ENCODE measurements around the gene CD180.

Gene CD180

DNA sequence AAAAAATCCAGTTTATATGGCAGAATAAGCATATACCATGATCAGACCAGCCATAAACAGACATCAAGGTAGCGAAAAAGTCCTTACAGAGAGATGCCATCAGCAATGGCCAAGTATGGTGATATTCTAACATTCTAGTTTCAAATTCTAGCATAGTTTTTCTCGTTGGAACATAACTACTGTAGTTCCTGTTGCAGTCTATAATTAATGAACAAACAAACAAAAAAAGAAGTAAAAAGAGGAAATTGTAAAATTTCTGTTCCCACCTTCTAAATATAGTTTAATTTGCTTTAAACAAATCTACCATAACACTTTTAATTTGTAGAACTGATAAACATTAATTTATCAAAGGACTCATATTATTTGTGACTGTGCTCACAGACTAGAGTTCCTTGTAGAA lies 9.9 kb upstream of the CD180 start:
- H3K9me3 ChIP-seq (ENCODE audit: control insufficient read depth, low read length): no peaks in the 10 kb centered on the region
- H3K4ac ChIP-seq (ENCODE audit: low read depth in 1 of 2, low read length in 2 of 2): no peak overlapping the region
- no peaks in the 10 kb centered on the region for H3K79me1 ChIP-seq (replicated peaks; ENCODE audit: low read length, poor library complexity, severe bottlenecking)
- no peak overlapping the region for H3K23ac ChIP-seq (ENCODE audit: low read length in 2 of 2)
- no peak overlapping the region for H2BK12ac ChIP-seq (ENCODE audit: low read length in 2 of 2)
- H3K9ac ChIP-seq (ENCODE audit: low read length): no peak overlapping the region
- no peaks in the 10 kb centered on the region for H3K27me3 ChIP-seq (ENCODE audit: control insufficient read depth in 1 of 2, insufficient read depth in 1 of 2, low read length in 2 of 2)
- H3K18ac ChIP-seq (ENCODE audit: low read depth in 1 of 2, low read length in 2 of 2): no peak overlapping the region
- H4K91ac ChIP-seq (ENCODE audit: low read length): no peak overlapping the region
- no peak overlapping the region for H3K4me3 ChIP-seq (ENCODE audit: insufficient read depth in 1 of 2, low read depth in 1 of 2, low read length in 2 of 2)
- DNase-seq: no peak
- H3K4me1 ChIP-seq (ENCODE audit: control insufficient read depth, insufficient read depth, low read depth, low read length): peaks cover 1% of the 10 kb centered on the region
- no peaks in the 10 kb centered on the region for H3K36me3 ChIP-seq (ENCODE audit: control insufficient read depth in 1 of 2, insufficient read depth in 2 of 2, low read depth in 1 of 2, low read length in 2 of 2)
- no peak overlapping the region for H2AK5ac ChIP-seq (ENCODE audit: low read length, severe bottlenecking)
- H3K4me2 ChIP-seq (ENCODE audit: low read length, poor library complexity, severe bottlenecking): no peak overlapping the region
- no peak overlapping the region for H3K27ac ChIP-seq (ENCODE audit: low read length, poor library complexity, severe bottlenecking)
- H3K14ac ChIP-seq (ENCODE audit: low read length in 2 of 2): no peak overlapping the region
- H2BK120ac ChIP-seq (ENCODE audit: low read depth, low read length): no peak overlapping the region
- H2AFZ ChIP-seq (ENCODE audit: low read depth, low read length): no peak overlapping the region
- WGBS: no CpG with 5 or more reads among the region's 2 CpGs
- no peak overlapping the region for H4K8ac ChIP-seq (ENCODE audit: low read length)
- H2BK5ac ChIP-seq (ENCODE audit: low read depth, low read length, poor library complexity, severe bottlenecking): no peak overlapping the region
- H2BK15ac ChIP-seq (ENCODE audit: low read depth, poor library complexity, severe bottlenecking): no peak overlapping the region

DNA sequence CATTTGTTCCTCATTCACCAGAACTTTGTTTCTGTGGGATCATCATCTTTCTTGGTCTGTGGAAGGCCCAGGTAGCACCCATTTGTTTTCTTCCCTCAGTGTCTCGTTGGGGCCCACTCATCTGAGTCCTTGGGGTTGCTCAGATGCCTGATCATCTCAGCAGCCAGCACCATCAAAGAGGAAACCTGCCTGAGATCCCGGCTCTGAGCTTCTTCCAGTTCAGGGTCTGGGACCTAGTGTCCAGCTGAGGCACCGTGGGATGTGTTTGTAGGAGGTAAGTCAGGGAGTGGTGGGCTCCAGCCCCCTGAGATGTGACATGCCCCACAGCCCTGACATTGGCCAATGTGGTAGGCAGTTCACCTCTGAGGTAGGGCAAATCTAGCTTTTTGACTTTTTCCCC lies 9.4 kb upstream of the CD180 start:
- DNase-seq: no peak
- H3K4me3 ChIP-seq (ENCODE audit: insufficient read depth in 1 of 2, low read depth in 1 of 2, low read length in 2 of 2): no peak overlapping the region
- no peak overlapping the region for H2BK15ac ChIP-seq (ENCODE audit: low read depth, poor library complexity, severe bottlenecking)
- no peak overlapping the region for H2AFZ ChIP-seq (ENCODE audit: low read depth, low read length)
- H3K23ac ChIP-seq (ENCODE audit: low read length in 2 of 2): no peak overlapping the region
- no peaks in the 10 kb centered on the region for H3K79me1 ChIP-seq (replicated peaks; ENCODE audit: low read length, poor library complexity, severe bottlenecking)
- H3K27ac ChIP-seq (ENCODE audit: low read length, poor library complexity, severe bottlenecking): no peak overlapping the region
- no peaks in the 10 kb centered on the region for H3K9me3 ChIP-seq (ENCODE audit: control insufficient read depth, low read length)
- no peak overlapping the region for H3K4me2 ChIP-seq (ENCODE audit: low read length, poor library complexity, severe bottlenecking)
- H3K14ac ChIP-seq (ENCODE audit: low read length in 2 of 2): no peak overlapping the region
- WGBS: 94% methylated on average over 3 of the region's 3 CpGs
- no peak overlapping the region for H2BK120ac ChIP-seq (ENCODE audit: low read depth, low read length)
- H3K4me1 ChIP-seq (ENCODE audit: control insufficient read depth, insufficient read depth, low read depth, low read length): peaks cover 1% of the 10 kb centered on the region
- H3K18ac ChIP-seq (ENCODE audit: low read depth in 1 of 2, low read length in 2 of 2): no peak overlapping the region
- H3K9ac ChIP-seq (ENCODE audit: low read length): no peak overlapping the region
- no peaks in the 10 kb centered on the region for H3K36me3 ChIP-seq (ENCODE audit: control insufficient read depth in 1 of 2, insufficient read depth in 2 of 2, low read depth in 1 of 2, low read length in 2 of 2)
- no peak overlapping the region for H2BK12ac ChIP-seq (ENCODE audit: low read length in 2 of 2)
- H4K8ac ChIP-seq (ENCODE audit: low read length): no peak overlapping the region
- no peak overlapping the region for H2AK5ac ChIP-seq (ENCODE audit: low read length, severe bottlenecking)
- H4K91ac ChIP-seq (ENCODE audit: low read length): peak overlapping the region; percentile 2
- H3K27me3 ChIP-seq (ENCODE audit: control insufficient read depth in 1 of 2, insufficient read depth in 1 of 2, low read length in 2 of 2): no peaks in the 10 kb centered on the region
- no peak overlapping the region for H3K4ac ChIP-seq (ENCODE audit: low read depth in 1 of 2, low read length in 2 of 2)
- no peak overlapping the region for H2BK5ac ChIP-seq (ENCODE audit: low read depth, low read length, poor library complexity, severe bottlenecking)

GRCh38 chr5:67204821-67205220 lies 8.2 kb upstream of the CD180 start:
- H3K4me1 ChIP-seq (ENCODE audit: control insufficient read depth, insufficient read depth, low read depth, low read length): peaks cover 1% of the 10 kb centered on the region
- H3K14ac ChIP-seq (ENCODE audit: low read length in 2 of 2): no peak overlapping the region
- H3K23ac ChIP-seq (ENCODE audit: low read length in 2 of 2): no peak overlapping the region
- WGBS: 5% methylated on average over 2 of the region's 5 CpGs
- peak overlapping the region in 1 of 2 experiments; percentile 60 for H3K4ac ChIP-seq (ENCODE audit: low read depth in 1 of 2, low read length in 2 of 2)
- H2BK120ac ChIP-seq (ENCODE audit: low read depth, low read length): no peak overlapping the region
- H2BK15ac ChIP-seq (ENCODE audit: low read depth, poor library complexity, severe bottlenecking): no peak overlapping the region
- no peak overlapping the region for H4K91ac ChIP-seq (ENCODE audit: low read length)
- no peaks in the 10 kb centered on the region for H3K27me3 ChIP-seq (ENCODE audit: control insufficient read depth in 1 of 2, insufficient read depth in 1 of 2, low read length in 2 of 2)
- H4K8ac ChIP-seq (ENCODE audit: low read length): peak overlapping the region; percentile 61
- no peaks in the 10 kb centered on the region for H3K79me1 ChIP-seq (replicated peaks; ENCODE audit: low read length, poor library complexity, severe bottlenecking)
- H2BK12ac ChIP-seq (ENCODE audit: low read length in 2 of 2): peak overlapping the region in 1 of 2 experiments; percentile 15
- no peak overlapping the region for H2AFZ ChIP-seq (ENCODE audit: low read depth, low read length)
- no peaks in the 10 kb centered on the region for H3K9me3 ChIP-seq (ENCODE audit: control insufficient read depth, low read length)
- no peak overlapping the region for H3K27ac ChIP-seq (ENCODE audit: low read length, poor library complexity, severe bottlenecking)
- H2BK5ac ChIP-seq (ENCODE audit: low read depth, low read length, poor library complexity, severe bottlenecking): no peak overlapping the region
- no peak for DNase-seq
- H3K4me3 ChIP-seq (ENCODE audit: insufficient read depth in 1 of 2, low read depth in 1 of 2, low read length in 2 of 2): no peak overlapping the region
- no peaks in the 10 kb centered on the region for H3K36me3 ChIP-seq (ENCODE audit: control insufficient read depth in 1 of 2, insufficient read depth in 2 of 2, low read depth in 1 of 2, low read length in 2 of 2)
- H2AK5ac ChIP-seq (ENCODE audit: low read length, severe bottlenecking): no peak overlapping the region
- H3K18ac ChIP-seq (ENCODE audit: low read depth in 1 of 2, low read length in 2 of 2): peak overlapping the region in 1 of 2 experiments; percentile 29
- no peak overlapping the region for H3K4me2 ChIP-seq (ENCODE audit: low read length, poor library complexity, severe bottlenecking)
- no peak overlapping the region for H3K9ac ChIP-seq (ENCODE audit: low read length)

- H4K91ac ChIP-seq (ENCODE audit: low read length): no peak overlapping the region
- no peak overlapping the region for H3K9ac ChIP-seq (ENCODE audit: low read length)
- H3K36me3 ChIP-seq (ENCODE audit: control insufficient read depth in 1 of 2, insufficient read depth in 2 of 2, low read depth in 1 of 2, low read length in 2 of 2): no peaks in the 10 kb centered on the region
- H3K4me1 ChIP-seq (ENCODE audit: control insufficient read depth, insufficient read depth, low read depth, low read length): no peaks in the 10 kb centered on the region
- no peak overlapping the region for H2AFZ ChIP-seq (ENCODE audit: low read depth, low read length)
- H4K8ac ChIP-seq (ENCODE audit: low read length): no peak overlapping the region
- H3K9me3 ChIP-seq (ENCODE audit: control insufficient read depth, low read length): no peaks in the 10 kb centered on the region
- no peak overlapping the region for H2BK15ac ChIP-seq (ENCODE audit: low read depth, poor library complexity, severe bottlenecking)
- H3K14ac ChIP-seq (ENCODE audit: low read length in 2 of 2): no peak overlapping the region
- no peaks in the 10 kb centered on the region for H3K27me3 ChIP-seq (ENCODE audit: control insufficient read depth in 1 of 2, insufficient read depth in 1 of 2, low read length in 2 of 2)
- H2BK12ac ChIP-seq (ENCODE audit: low read length in 2 of 2): no peak overlapping the region
- no peak overlapping the region for H2AK5ac ChIP-seq (ENCODE audit: low read length, severe bottlenecking)
- DNase-seq: no peak
- 52% methylated on average over 2 of the region's 2 CpGs for WGBS
- H3K4me3 ChIP-seq (ENCODE audit: insufficient read depth in 1 of 2, low read depth in 1 of 2, low read length in 2 of 2): no peak overlapping the region
- no peak overlapping the region for H2BK120ac ChIP-seq (ENCODE audit: low read depth, low read length)
- H2BK5ac ChIP-seq (ENCODE audit: low read depth, low read length, poor library complexity, severe bottlenecking): no peak overlapping the region
- no peaks in the 10 kb centered on the region for H3K79me1 ChIP-seq (replicated peaks; ENCODE audit: low read length, poor library complexity, severe bottlenecking)
- no peak overlapping the region for H3K23ac ChIP-seq (ENCODE audit: low read length in 2 of 2)
- no peak overlapping the region for H3K18ac ChIP-seq (ENCODE audit: low read depth in 1 of 2, low read length in 2 of 2)
- H3K27ac ChIP-seq (ENCODE audit: low read length, poor library complexity, severe bottlenecking): no peak overlapping the region
- no peak overlapping the region for H3K4ac ChIP-seq (ENCODE audit: low read depth in 1 of 2, low read length in 2 of 2)
- no peak overlapping the region for H3K4me2 ChIP-seq (ENCODE audit: low read length, poor library complexity, severe bottlenecking)
Observed at GRCh38 chr5:67203701-67204074, 7.1 kb upstream of the CD180 start.
